Measurements from ENCODE around the gene PHEX. TPM values are rescaled to one million over a fixed set of nuclear protein-coding genes. Genes with fewer than 3 reads are reported as not detected.

PHEX gene
- polyA plus RNA-seq (ENCODE audit: insufficient read length in 4 of 4), result under 1 TPM; 0.30 to 0.38 (median 0.34) TPM

DNA sequence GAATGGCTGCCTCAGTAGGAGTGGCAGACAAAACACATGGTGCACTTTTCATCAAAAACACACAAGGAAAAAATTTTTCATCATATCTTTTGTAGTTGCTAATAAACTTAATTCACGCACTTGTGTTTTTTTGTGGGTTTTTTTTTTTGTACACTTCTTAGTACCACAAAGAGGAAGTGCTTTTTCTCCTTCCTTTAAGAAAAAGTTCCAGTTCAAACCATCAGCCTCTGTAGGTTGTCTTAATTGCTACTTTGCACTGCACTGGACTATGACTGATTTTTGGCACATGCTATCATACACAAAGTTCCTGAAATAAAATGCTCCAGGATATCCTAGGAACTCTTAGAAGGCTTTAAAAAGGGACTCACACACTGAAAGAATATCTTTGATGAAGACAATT, at the start of gene PHEX:
Gene PHEX (plus strand): TSS at position 242 of the 400 bp plus-strand sequence. CDS start 681 bp downstream, outside the sequence.
- DNase-seq (ENCODE audit: low read depth in 4 of 4, low spot score in 3 of 4), result no peak

DNA sequence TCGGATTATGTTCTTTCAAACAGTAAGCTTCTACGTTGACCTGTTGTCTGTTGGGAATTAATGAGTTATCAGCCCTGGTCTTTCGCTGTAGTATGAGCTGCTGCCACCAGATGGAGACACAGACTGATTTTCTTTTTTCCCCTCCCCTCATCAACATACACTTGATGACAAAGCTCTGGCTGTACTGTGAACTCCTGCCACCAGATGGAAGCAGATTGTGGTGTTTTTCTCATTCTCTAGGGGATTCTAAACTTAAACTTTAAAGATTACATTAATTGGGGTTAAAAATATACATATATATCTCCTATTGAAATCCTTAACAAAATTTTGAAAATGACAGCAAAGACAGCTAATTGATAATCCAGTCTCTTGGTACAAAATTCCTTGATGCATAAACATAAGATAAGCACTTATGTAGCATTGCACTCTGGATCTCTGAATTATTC, 46.8 kb upstream of the PHEX start:
- peak; percentile 45 to 53 (median 48) for DNase-seq (ENCODE audit: low read depth in 4 of 4, low spot score in 3 of 4)

DNA sequence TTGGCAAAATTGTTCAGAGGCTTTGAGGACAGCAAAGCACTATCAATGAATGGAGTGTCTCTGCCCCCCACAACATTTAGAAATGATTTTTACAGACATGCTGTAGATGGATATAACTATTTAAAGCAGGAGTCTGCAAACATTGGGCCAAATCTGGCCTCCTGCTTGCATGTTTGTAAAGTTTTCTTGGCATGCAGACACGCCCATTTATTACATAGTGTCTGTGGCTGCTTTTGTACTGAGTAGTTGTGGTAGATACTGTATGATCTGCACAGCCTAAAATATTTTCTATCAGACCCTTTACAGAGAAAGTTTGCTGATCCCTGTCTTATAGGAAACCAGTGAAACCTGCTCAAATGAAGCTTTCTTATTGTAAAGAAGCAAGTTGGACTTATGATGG, 45.5 kb upstream of the PHEX start:
- no peak for DNase-seq (ENCODE audit: low read depth in 4 of 4, low spot score in 3 of 4)

DNA sequence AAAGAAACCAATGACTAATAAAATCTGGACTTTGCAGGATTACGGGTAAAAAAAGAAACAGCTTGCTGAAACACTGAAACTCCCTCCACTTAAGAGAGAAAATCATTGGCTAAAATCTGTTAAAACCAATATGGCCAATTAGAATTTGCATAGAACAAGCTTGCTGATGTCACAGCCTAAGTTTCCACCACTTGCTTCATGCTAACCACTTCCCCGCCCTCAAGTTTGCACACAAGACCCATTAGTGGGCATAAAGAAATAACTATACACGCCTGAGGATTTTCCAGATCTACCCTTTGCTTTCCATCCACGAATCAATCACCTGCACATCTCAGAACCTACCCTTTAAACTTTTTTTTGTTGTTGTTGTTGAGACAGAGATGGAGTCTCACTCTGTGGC, 42.7 kb upstream of the PHEX start:
- DNase-seq (ENCODE audit: low read depth in 4 of 4, low spot score in 3 of 4), result no peak

DNA sequence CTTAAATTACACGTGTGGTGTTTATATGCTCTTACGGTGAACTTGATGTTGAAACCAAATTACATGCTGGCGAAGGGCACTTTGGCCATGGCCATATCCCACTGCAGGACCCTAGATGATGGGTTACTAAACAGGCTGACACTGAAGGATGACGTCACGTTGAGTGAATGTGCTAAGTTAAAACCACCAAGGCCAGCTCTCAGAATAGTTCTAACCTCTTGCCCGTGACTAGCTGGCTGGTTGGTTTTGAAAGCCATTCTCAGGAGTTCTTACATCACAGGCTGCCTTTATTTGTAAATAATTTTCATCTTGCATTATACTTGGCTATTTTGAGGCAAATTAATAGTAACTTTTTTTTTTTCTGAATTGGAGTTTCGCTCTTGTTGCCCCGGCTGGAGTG, 41.3 kb upstream of the PHEX start:
- DNase-seq (ENCODE audit: low read depth in 4 of 4, low spot score in 3 of 4), result no peak

DNA sequence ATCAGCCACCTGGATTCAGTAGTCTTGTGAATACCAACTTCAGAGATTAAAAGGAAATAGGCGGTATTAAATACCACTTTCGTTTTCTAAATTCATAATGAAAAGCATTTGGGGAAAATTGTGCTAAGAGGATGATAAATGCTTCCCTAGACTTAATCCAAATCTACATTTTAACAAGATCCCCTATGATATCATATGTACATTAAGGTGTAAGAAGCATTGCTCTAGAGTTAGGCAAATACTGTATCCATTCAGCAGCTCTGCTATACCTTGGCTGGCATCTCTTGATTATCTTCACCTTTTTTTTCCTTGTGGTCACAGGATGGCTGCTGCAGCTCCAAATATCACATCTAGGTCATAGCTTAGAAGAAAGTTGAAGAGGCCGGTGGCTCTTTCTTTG, 40.6 kb upstream of the PHEX start:
- no peak for DNase-seq (ENCODE audit: low read depth in 4 of 4, low spot score in 3 of 4)

DNA sequence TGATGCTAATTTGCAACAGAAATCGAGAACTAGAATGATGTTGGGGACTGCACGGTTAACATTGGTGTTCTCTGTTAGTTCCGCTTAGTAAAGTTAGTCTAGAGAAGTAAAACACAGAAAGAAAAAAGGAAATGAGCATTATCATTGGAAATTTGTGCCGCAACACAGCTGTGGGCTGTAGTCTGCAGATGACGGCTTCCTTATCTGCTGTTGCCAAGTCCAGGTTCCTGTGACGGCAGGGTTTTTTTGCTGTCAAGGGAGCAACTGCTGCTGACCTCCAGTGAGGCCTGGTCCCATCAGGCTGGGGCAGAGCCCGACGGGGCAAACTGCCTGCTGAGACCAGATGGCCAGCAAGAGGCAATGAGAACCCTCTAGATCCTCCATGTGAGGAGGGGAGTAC, 38.9 kb upstream of the PHEX start:
- DNase-seq (ENCODE audit: low read depth in 4 of 4, low spot score in 3 of 4), result no peak

DNA sequence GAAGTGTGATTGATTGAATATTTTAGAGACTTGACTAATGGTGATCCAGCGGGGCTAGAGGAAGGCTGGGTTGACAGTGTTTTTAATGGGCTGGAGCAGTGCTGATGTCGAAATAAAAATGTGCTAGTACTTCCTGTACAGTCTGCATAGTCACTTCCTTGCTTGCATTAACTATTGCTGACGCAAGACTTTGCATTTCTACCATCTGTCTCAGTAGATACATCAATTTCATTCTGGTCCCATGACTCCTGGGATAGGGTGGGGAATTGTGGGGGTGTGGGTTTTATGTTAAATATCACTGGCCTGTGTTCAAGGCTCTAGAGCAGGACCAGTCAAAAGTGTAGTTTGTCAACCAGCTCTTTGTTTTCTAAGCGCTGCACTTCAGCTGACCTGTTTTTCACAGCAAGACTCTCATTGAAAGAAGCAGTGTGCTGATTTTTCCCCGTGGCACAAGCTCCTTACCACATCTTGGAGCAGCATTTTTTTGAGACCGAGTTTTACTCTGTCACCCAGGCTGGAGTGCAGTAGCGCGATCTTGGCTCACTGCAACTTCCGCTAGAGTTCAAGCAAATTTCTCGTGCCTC, 35.2 kb upstream of the PHEX start:
- no peak for DNase-seq (ENCODE audit: low read depth in 4 of 4, low spot score in 3 of 4)

DNA sequence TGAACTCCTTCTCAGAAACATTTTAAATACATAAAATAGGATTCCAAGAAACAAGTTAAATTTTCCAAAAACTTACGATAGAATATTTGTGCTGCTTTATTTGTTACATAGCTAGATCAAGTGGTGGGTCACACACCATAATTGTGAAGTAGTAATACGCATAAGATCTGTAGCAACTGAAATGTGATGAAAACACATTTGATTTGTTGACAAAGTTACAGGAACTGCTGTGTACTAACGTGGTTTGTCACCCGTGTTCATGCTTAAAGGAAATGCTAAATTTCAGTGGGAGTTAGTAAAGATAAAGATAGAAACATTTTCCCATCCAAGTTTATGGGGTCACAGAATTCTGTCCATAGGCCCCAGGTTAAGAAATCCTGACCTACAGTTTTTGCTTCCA, 34.1 kb upstream of the PHEX start:
- no peak for DNase-seq (ENCODE audit: low read depth in 4 of 4, low spot score in 3 of 4)

DNA sequence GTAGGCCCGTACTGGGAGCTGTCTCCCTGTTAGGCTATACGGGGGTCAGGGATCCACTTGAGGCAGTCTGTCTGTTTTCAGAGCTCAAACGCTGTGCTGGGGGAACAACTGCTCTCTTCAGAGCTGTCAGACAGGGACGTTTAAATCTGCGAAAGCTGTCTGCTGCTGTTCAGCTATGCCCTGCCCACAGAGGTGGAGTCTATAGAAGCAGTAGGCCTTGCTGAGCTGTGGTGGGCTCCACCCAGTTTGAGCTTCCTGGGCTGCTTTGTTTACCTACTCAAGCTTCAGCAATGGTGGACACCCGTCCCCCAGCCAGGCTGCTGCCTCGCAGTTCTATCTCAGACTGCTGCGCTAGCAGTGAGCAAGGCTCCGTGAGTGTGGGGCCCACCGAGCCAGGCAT, 27.3 kb upstream of the PHEX start:
- no peak for DNase-seq (ENCODE audit: low read depth in 4 of 4, low spot score in 3 of 4)

DNA sequence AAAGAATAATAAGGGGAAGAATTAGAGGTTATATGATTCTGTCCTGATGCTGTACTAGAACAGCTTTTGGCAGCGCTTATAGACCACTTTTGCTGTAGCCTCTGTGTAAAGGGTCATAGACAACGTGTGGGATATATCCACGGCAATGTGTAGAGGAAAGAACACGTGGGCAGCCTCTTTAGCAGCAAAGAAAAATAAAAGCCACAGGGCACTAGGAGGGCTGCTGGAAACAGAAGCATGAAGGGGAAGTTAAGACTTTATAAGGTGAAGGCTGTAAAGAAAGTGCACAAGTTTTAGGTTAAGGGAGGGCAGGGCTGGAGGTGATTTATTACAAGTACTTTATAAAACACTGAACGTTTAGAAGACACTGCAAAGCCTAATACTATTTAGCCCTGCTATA, 20.1 kb upstream of the PHEX start:
- no peak for DNase-seq (ENCODE audit: low read depth in 4 of 4, low spot score in 3 of 4)

DNA sequence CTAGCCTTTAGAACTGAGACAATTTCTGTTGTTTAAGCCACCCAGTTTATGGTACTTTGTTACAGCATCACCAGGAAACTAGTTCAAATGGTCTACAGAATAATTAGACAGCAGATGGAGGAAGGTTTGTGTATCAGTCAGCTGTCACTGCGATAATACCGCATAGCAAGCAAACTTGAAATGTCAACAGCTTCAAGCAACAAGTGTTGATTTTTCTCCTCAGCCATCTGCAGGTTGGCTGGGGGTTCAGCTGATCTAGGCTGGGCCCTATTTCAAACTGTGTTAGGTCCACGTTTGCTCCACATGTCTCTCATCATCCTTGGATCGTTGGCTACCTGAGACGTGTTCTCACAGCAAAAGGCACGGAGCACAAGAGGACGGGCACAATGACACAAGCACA, 19.2 kb upstream of the PHEX start:
- no peak for DNase-seq (ENCODE audit: low read depth in 4 of 4, low spot score in 3 of 4)

DNA sequence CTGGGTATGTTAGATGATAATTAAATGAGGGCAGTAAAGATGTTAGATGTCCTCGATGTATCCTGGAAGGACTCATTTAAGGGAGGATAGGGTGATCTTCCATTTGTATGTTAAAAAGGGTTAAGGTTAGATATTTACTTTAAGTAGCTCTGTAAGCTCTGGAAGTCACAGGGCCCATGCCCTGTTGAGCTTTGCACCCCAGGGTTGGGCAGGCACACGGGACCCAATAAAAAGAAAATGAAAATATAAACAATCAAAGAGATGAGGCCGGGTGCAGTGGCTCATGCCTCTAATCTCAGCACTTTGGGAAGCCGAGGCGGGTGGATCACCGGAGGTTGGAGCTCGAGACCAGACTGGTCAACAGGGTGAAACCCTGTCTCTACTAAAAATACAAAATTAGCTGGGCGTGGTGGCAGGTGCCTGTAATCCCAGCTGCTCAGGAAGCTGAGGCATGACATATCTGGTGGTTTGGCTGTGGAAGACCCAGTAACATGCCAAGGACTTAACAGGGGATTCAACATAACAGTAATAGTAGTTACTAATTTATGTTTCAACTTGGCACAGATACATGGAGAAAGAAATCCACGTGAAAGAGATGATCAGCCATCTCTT, 16.9 kb upstream of the PHEX start:
- DNase-seq (ENCODE audit: low read depth in 4 of 4, low spot score in 3 of 4), result no peak

DNA sequence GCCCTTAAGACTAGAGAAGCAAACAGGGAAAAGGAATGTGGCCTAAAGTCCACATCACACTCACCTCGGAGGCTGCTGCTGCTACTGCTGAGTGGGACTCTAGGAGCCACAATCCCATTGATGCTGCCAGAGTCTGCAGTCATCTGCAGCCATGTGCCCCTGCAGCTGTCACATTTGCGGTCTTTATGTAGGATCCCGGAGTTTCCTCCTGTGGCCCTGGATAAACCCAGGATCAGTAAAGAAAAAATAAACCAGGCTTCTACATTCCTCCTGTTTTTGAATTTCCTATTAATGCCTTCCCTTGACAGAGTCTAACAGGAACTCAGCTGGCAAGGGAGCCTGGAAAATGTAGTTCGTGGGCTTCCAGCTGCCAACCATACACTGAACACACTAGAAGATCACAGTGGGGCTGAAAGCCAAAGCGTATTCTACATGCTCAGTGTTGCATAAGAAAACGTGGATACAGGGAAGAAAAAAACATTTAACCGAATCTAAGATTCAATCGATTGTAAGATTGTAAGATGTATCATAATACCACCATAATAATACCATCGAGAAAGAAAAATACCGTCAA, 10.3 kb upstream of the PHEX start:
- no peak for DNase-seq (ENCODE audit: low read depth in 4 of 4, low spot score in 3 of 4)

DNA sequence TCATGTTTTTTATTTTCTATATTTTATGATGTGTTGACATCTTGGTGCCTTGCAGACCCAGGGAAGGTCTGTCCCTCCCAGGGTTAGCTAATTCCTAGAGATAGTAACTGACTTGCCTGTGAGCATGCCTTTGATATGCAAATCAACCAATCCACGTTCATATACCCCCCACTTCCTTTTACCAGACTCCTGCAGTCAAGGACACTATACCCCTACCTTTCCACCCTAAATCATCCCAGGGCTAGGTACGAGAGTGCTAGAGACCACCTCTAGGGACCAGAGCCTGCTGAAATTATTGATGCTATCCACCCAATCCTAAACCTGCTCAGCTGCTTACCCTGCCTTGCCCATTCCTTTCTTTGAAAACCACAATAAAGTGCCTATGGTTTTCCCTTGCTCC, 7.5 kb upstream of the PHEX start:
- no peak for DNase-seq (ENCODE audit: low read depth in 4 of 4, low spot score in 3 of 4)

DNA sequence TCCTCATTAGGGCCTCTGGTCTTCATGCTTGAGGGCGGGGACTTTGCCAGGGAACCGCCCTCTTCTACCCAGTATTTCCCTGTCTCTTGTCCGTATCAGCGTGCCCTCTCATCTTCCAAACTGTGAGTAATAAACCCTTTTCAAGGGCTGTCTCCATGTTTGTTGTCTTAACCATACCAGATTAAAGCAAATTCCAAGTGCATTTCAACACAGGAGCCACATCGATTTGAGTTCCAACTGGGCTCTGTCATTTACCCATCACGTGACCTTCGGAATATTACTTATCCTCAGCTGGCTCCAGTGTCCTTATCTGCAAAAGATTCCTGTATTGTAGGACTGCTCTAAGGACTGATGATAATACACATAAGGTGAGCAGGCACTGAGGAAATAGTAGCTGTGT, 6.4 kb upstream of the PHEX start:
- DNase-seq (ENCODE audit: low read depth in 4 of 4, low spot score in 3 of 4), result no peak

DNA sequence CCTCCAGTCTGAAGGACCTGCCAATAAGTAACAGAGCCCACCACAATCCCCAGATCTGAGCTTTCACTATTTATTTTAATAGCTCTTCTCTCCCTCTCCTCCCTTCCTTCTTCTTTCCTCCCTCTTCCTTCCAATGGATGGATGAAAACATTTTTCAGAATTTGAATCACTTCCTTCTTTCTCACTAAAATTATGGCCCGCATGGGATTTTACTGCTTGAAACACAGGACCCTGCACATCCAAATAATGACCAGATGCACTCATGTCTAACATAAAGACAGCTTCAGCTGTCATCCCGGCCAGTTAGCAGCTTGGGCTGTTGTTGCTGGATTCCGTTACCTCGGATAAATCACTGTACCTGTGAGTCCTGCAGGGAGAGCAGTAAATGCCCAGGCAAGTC, 5.4 kb upstream of the PHEX start:
- no peak for DNase-seq (ENCODE audit: low read depth in 4 of 4, low spot score in 3 of 4)

DNA sequence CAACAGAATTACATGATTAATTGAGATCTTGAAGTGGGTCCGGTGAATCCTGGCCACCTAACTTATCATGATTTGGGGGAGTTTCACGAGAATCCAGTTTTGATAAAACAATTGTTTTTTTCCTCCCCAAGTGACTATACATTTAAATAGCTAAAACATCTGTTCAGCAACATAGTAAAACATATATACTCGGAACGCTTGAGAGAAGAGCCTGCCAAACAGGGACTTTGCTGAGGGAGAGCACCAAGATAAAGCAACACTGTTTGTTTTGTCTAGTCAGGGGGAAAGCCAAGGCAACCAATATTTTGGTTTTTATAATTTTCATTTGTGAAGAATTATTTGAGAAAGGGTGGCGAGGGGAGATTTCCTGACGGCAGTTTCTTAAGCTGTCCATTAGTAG, 381 bp downstream of the PHEX start:
- DNase-seq (ENCODE audit: low read depth in 4 of 4, low spot score in 3 of 4), result no peak

DNA sequence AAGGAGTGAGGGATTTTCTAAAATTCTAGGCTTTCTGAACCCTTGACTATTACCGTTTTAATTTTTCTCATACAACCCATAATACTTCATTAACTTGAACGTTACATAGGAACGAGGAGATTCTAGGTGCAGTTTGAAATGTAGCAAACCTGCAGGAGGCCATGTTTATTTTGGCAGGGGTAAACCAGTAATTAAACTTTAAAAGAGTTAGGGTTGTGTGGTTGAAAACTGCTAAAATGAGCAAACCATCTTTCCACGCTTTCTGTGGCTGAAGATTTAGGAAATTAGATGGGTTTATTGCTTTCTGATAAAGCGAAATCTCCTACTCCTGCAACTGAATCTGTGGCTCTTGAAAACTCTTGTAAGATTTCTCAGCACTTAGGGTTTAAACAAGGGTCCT, 1.7 kb downstream of the PHEX start:
- no peak for DNase-seq (ENCODE audit: low read depth in 4 of 4, low spot score in 3 of 4)

DNA sequence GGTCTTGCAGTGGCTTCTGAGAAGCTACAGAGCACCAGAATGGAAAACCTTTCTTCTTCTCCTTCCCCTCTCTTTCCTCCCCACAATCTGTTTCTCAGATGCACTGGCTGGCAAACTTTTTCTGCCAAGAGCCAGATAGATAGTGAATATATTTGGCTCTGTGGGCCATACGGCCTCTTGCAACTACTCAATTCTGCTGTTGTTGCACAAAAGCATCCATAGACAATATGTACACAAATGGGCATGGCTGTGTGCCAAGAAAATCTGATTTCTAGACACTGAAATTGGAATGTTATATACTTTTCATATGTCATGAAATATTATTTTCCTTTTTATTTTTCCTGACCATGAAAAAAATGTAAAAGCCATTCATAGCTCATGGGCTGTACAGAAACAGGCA, 3.1 kb downstream of the PHEX start:
- DNase-seq (ENCODE audit: low read depth in 4 of 4, low spot score in 3 of 4), result no peak

DNA sequence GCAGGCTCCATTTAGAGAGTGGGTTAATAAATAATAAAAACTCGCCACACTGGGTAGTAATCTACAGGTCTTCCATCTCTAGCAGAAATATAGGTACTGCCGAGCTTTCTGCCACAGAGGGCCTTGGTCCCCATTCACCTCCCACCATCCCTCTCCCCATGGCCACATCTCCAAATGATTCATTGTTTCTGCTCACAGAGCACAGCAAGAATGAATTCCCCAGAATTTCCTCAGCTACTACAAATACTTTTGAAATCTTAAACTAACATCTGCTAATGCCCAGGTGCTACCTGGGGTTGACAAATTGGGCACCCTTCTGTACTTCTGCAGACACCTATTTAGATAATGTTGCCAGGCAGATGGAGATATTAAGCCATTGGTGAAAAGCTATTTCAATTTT, 5.1 kb downstream of the PHEX start:
- DNase-seq (ENCODE audit: low read depth in 4 of 4, low spot score in 3 of 4), result no peak

DNA sequence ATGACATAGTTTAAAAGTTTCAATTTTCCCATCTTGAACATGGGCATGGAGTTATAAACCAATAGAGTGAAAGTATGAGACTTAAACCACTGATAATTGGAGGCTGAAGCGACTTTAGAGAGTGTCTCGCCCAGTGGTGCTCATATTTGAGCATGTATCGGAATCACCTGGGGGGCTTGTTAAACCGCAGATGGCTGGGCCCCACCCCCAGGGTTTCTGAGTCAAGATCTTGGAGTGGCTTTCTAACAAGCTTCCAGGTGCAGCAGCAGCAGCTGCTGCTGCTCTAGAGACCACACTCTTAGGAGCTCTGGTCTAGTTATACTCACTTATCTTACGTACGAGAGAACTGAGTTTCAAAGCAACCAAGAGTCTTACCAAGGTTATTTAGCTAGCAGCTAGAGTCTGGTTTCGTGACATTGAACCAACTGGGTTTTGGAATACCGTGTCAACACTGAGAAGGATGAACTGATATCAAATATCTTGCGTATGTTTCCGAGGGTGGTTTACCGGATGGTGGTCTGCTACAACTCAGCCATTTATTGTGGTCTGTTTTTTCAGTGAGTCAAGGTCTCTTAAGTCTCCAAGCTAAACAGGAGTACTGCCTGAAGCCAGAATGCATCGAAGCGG, 5.9 kb downstream of the PHEX start:
- DNase-seq (ENCODE audit: low read depth in 4 of 4, low spot score in 3 of 4), result no peak

All from right renal pelvis (tissue), 4 donors.